ENCODE measurements around the gene PLXNC1. TPM values are rescaled to one million over a fixed set of nuclear protein-coding genes. Genes with fewer than 3 reads are reported as not detected.

Gene PLXNC1
- total RNA-seq, 1 donor: 40.4 TPM

DNA sequence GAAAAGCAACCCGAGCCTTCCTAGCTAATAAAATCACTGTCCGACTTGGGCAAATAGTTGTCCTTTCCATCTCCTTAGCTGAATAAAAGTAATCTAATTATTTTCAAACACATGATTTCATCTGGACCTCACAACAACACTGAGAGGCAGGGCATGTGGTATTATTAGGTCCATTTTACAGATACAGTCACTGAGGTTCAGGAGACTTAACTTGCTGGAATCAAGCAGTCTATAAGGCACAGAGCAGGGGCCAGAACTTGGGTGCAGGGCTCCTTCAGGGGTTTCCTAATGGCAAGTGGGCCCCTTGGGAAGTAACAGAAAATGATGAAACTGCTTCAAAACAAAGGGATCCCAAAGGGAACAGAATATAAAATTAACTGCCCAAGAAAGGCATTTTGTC is 15.5 kb downstream of the PLXNC1 start:
- H3K4me3 ChIP-seq (ENCODE audit: low read length): no peak overlapping the region
- no peaks in the 10 kb centered on the region for H3K9me3 ChIP-seq (ENCODE audit: low read depth, low read length)
- peaks cover 13% of the 10 kb centered on the region for H3K4me1 ChIP-seq (ENCODE audit: insufficient read depth, low read length)
- no peaks in the 10 kb centered on the region for H3K27me3 ChIP-seq (ENCODE audit: insufficient read depth, low read length)

DNA sequence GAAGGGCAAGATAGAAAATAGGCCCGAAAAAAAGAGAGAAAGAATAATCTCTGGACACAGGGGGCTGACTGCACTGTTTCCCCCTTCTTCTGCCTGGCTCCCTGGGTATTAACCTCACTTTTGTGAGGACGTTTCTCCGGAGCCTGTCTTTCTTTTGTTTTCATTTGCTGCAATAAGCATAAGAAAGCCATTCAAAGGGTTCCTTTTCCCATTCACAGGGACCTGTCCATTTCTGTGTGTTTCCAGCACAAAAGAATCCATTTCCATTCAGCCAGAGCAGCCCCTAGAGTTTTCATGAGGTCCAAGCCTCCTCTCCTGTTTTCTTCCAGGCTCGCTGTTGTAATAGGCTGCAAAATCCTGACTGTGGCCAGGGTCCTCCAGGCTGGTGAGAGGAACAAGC is 16.8 kb downstream of the PLXNC1 start:
- Histone ChIP-seq H3K4me1 (ENCODE audit: insufficient read depth, low read length) (peaks cover 12% of the 10 kb centered on the region), H3K27me3 (ENCODE audit: insufficient read depth, low read length) (no peaks in the 10 kb centered on the region), H3K4me3 (ENCODE audit: low read length) (no peak overlapping the region), H3K9me3 (ENCODE audit: low read depth, low read length) (no peaks in the 10 kb centered on the region)

DNA sequence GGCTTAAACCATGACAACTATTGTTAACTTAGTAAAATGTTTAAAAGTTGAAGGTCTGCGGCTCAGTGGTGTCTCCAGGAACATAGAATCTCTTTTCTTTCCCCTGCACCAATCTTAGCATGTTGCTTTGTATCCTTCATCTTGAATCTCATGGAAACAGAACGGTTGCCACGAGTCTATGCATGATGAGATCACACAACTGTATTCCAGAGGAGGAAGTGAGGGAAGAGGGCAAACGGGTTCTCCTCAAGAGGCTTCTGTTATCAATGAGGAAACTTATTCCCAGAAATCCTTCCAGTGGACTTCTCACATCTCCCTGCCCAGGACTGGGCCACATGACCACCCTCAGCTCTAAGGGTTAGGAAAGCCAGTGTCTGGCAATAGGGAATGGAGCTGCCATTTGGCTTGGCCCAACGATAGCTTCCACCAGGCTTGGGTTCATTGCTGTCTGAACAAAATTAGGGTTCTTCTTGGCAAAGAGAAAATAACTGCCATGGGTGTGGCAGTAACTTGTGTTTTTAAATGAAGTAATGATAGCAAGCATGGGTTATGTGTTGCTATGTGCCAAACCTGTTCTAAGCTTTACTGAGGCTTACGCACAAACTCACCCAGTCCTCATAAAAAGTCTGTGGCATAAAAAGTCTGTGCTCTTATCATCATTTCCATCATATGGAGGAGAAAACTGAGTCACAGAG is 17.4 kb downstream of the PLXNC1 start:
- Histone ChIP-seq H3K4me3 (ENCODE audit: low read length) (no peak overlapping the region), H3K4me1 (ENCODE audit: insufficient read depth, low read length) (peaks cover 12% of the 10 kb centered on the region), H3K9me3 (ENCODE audit: low read depth, low read length) (no peaks in the 10 kb centered on the region), H3K27me3 (ENCODE audit: insufficient read depth, low read length) (no peaks in the 10 kb centered on the region)

DNA sequence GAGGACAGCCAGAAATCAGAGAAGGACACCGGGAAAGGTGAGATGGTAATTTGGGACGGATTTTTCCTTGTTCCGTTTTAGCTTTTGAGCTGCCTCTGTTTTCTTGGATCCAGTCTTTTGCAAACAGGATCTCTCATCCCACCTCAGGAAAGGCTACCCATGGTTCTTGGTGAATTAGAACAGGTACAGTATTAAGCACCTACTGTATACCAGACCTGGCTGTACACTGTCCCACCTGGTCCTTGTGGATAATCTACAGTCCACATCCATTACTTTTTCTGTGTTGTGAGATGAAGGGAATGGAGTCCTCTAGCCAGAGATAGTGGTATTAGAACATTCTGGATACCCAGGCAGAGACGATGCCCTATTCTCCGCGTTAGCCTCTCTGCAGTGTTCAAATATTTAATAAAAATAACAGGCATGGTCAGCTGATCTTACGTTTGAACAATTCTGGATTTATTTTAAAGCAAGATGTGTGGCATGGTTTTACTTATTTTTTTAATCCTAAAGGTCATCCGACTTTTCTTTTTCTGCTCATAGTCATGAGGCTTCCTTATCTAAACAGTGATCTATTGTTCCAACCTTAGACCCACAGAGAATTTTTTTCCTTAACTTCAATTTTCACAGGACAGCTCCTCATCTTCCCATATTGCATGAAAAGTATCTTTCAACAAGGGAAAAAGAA is 18.8 kb downstream of the PLXNC1 start:
- no peaks in the 10 kb centered on the region for H3K27me3 ChIP-seq (ENCODE audit: insufficient read depth, low read length)
- no peaks in the 10 kb centered on the region for H3K9me3 ChIP-seq (ENCODE audit: low read depth, low read length)
- peaks cover 21% of the 10 kb centered on the region for H3K4me1 ChIP-seq (ENCODE audit: insufficient read depth, low read length)
- H3K4me3 ChIP-seq (ENCODE audit: low read length): no peak overlapping the region

DNA sequence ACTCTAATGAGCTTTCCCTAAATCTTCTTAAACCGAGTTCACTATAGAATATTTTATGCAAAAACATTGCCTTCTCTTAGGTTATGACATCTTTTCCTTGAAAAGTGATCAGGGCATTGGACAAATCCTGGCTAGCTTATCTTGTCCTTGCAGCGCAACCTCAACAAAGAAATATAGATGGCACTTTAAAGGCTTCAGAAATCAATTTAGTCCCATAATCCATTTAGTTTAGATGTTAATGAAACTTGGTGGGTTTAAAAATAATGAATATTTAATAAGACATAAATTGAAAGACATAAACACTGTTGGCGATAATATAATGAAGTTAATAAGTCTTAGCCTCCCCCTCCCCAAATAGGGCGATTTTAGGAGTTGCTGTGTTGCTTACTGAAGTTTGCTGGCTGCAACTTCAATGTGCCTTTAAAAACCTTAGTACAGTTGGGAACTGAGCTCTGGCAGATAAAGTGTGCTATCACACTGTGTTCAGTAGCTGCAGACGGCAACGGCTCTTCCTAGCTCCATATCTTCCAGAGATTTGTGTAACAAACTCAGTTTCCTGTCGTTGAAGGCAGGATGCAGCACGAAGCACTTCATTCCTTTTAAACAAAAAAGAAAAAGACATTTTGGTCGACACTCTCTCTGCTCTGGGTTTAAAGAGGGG is 19.5 kb downstream of the PLXNC1 start:
- Histone ChIP-seq H3K9me3 (ENCODE audit: low read depth, low read length) (no peaks in the 10 kb centered on the region), H3K27me3 (ENCODE audit: insufficient read depth, low read length) (no peaks in the 10 kb centered on the region), H3K4me3 (ENCODE audit: low read length) (no peak overlapping the region), H3K4me1 (ENCODE audit: insufficient read depth, low read length) (peaks cover 28% of the 10 kb centered on the region)

DNA sequence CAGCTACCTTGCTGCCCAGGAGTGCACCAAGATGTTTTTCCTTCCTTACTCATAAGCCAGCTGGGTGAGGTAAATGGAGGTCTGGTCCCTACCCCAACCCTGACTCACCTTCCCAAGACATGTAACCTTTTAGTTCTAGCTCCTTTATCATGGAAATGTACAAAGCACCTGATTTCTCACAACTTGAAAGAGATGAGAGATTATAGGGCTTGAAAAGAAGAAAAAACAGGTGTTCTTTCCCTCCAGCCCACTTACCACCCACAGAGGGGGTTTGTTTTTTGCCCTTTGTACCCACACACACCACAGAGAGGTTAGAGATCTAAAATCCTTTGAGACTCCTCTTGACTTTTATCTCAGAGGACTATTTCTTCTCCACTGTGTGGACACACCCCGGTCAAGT is 21.1 kb downstream of the PLXNC1 start:
- Histone ChIP-seq H3K9me3 (ENCODE audit: low read depth, low read length) (no peaks in the 10 kb centered on the region), H3K27me3 (ENCODE audit: insufficient read depth, low read length) (no peaks in the 10 kb centered on the region), H3K4me3 (ENCODE audit: low read length) (no peak overlapping the region), H3K4me1 (ENCODE audit: insufficient read depth, low read length) (peaks cover 41% of the 10 kb centered on the region)

DNA sequence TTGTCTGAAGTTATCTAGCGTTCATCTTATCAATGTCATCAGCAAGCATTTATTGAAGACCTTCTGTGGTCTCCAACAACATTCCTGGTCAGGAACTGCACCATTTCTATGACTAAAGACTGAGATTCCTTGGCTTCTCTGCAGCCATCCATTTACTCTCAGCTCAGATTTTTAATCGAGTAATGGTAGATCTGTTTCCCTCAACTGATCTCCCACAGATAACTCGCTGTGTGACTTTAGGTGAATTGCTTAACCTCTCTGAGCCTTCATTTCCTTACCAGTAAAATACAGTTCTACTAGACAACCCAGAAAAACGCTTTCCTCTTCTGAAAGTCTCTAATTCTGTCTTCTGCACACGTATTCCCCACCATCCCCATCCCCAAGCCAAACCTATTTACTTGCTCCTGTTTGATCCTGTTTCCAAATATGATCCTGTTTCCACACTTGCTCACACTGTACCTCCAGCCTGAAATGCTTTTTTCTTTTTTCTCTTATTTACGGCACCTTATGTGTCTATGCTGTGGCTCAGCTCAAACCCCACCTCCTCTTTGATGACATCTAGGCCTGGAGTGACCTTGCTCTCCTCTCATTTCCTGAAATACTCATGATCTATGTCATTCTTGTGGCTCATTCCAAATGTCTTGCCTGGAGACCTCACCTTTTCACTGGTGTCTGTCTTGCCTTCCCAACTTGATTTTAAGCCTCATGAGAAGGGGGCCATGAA is 21.8 kb downstream of the PLXNC1 start:
- no peak overlapping the region for H3K4me3 ChIP-seq (ENCODE audit: low read length)
- no peaks in the 10 kb centered on the region for H3K9me3 ChIP-seq (ENCODE audit: low read depth, low read length)
- H3K27me3 ChIP-seq (ENCODE audit: insufficient read depth, low read length): no peaks in the 10 kb centered on the region
- H3K4me1 ChIP-seq (ENCODE audit: insufficient read depth, low read length): peaks cover 41% of the 10 kb centered on the region

DNA sequence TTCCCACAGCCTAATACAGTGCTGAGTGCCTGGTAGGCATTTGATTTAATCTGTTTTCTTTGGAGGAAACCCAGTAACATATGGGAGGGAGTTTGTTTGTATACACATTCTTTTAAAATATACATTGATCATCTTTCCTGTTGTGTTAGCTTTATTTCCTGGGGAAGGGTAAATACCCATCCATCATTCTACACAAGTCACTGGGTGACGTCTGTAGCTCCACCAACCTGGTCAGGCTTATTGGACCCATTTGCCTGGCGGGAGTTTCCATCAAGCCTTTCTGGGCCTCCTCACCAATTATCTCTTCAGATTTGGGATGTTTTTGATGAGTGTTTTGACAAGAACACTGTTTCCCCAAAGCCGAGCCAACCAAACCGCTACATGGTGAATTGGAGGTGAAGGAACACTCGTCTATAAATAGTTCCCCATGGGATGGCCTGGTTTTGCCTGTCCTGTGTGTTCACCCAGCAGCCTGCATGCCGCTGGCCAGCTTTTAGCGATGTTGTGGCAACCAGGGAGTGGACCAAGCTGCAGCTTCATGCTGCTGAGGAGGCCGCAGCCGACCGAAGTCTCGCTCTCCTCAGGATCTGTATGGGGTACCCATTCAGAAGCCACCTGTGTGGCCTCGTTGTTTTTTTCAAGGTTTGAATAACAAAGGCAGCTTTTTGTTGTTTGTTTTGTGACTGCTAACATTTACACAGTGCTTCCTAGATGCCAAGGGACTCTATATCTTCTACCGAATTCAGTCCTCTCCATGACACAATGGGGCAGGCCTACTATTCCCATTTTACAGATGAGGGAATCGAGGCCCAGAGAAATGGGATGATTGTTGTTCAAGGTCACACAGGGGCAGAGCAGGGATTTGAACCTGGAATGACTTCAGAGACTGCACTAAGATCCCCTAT is 22.6 kb downstream of the PLXNC1 start:
- peaks cover 47% of the 10 kb centered on the region for H3K4me1 ChIP-seq (ENCODE audit: insufficient read depth, low read length)
- H3K27me3 ChIP-seq (ENCODE audit: insufficient read depth, low read length): no peaks in the 10 kb centered on the region
- H3K9me3 ChIP-seq (ENCODE audit: low read depth, low read length): no peaks in the 10 kb centered on the region

DNA sequence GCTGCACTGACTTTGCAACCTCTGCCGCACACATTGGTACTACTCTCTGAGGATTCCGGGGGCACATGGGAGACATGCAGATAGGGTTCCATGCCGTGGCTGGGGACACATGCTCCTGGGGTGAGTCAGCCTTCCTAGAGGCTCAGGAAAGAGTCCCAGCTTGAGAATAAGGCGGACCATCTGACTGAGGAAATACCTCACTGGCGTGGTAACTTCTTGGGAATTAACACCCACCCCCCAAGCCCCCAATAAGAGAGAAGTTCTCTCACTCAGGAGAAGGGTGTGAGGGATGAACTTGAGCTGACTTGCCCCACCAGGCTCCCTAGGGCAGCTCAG is 23.2 kb downstream of the PLXNC1 start:
- Histone ChIP-seq H3K4me3 (ENCODE audit: low read length) (no peak overlapping the region), H3K4me1 (ENCODE audit: insufficient read depth, low read length) (peaks cover 53% of the 10 kb centered on the region), H3K9me3 (ENCODE audit: low read depth, low read length) (no peaks in the 10 kb centered on the region), H3K27me3 (ENCODE audit: insufficient read depth, low read length) (no peaks in the 10 kb centered on the region)

More for the DNA sequence above, 22.6 kb downstream of the PLXNC1 start:
- no peak overlapping the region for H3K4me3 ChIP-seq (ENCODE audit: low read length)

DNA sequence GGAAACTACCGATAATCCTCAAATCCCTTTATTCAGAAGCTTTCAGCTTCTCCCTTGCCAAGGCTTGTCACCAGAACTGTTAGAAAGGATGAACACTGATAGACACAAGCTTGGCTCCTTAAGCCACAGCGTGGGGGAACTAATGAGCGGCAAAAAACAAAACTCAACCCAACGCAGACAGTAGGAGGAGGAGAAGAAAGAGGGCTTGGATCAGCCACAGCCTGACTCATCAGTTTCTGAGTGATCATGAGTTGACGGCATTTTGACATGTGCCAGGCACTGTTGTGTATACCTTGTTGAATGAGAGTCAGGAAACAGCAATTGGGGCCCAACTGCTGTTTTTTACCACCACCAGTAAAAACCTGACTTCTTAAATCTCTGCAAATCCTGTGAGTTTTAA is 23.7 kb downstream of the PLXNC1 start:
- peaks cover 53% of the 10 kb centered on the region for H3K4me1 ChIP-seq (ENCODE audit: insufficient read depth, low read length)

DNA sequence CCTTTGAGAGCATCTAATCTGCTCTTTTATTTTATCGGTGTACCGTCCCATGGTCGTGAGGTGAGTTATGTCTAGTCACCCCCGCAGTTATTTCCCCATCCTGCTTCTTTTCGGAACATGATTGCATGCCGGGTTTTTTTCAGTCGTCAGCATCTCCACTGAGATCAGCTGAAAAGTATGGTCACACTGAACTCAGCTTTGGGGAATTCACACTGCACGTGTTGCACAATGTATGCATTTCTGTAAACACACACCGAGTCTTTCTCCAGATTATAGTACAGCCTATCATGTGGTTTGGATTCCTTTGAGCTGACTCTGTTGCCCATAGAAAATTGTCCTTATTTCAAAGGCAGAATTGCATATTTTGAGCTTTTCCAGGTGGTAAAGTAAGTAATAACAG is 24.6 kb downstream of the PLXNC1 start:
- no peaks in the 10 kb centered on the region for H3K27me3 ChIP-seq (ENCODE audit: insufficient read depth, low read length)
- H3K4me3 ChIP-seq (ENCODE audit: low read length): no peak overlapping the region
- H3K9me3 ChIP-seq (ENCODE audit: low read depth, low read length): peaks cover 7% of the 10 kb centered on the region
- H3K4me1 ChIP-seq (ENCODE audit: insufficient read depth, low read length): peaks cover 53% of the 10 kb centered on the region

More for the DNA sequence above, 23.7 kb downstream of the PLXNC1 start:
- H3K4me3 ChIP-seq (ENCODE audit: low read length): no peak overlapping the region
- no peaks in the 10 kb centered on the region for H3K27me3 ChIP-seq (ENCODE audit: insufficient read depth, low read length)
- H3K9me3 ChIP-seq (ENCODE audit: low read depth, low read length): no peaks in the 10 kb centered on the region

DNA sequence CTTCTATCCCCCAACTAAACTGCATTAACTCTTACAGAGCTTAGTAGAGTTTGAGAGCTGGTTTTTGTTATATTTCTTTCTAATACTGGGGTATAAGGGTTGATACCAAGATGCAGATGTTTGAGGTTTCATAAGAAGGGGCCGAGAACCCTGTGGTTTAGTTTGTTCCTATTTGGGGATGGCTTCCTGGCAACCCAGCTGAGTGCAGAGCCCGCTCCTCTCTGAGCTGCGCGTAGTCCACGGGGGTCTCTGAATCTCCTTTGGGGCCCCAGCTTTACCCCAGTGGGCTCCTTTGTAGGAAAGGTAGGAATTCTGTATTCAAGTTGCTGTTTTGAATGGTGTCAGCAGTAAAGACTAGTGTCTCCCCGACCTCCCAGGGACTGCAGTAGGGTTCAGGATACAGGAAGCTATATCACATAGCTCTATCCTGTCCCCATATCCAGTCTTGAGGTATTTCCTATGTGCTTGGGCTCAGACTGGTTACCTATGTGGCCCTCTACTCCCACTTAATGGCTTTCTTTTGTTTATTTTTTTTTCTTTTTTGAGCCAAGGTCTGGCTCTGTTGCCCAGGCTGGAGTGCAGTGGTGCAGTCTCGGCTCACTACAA is 25.4 kb downstream of the PLXNC1 start:
- H3K4me3 ChIP-seq (ENCODE audit: low read length): no peak overlapping the region
- H3K9me3 ChIP-seq (ENCODE audit: low read depth, low read length): peaks cover 9% of the 10 kb centered on the region
- peaks cover 54% of the 10 kb centered on the region for H3K4me1 ChIP-seq (ENCODE audit: insufficient read depth, low read length)
- no peaks in the 10 kb centered on the region for H3K27me3 ChIP-seq (ENCODE audit: insufficient read depth, low read length)

DNA sequence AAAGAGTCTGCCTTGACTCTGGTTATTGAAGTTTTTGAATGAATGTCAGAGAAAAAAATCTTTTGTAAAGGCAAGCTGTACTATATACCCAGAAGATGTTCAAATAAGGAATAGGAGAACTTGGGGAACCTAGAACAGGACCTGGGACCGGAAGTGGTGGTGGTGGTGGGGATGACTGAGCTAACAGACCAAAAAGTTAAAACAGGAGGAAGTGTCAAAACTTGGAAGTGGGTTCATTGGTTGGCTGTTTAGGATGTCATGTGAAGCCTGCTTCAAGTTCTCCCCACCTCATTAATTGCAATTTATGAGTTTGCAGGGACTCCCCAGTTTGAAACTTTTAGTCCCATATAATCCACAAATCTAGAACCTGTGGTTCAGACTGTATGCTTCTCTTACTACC is 26.2 kb downstream of the PLXNC1 start:
- Histone ChIP-seq H3K4me1 (ENCODE audit: insufficient read depth, low read length) (peaks cover 63% of the 10 kb centered on the region), H3K9me3 (ENCODE audit: low read depth, low read length) (peaks cover 9% of the 10 kb centered on the region), H3K27me3 (ENCODE audit: insufficient read depth, low read length) (no peaks in the 10 kb centered on the region), H3K4me3 (ENCODE audit: low read length) (no peak overlapping the region)
